Gastrocnemius medialis (tissue), 4 donors: ENCODE measurements around the gene TNS3.

Experiments used
- CTCF ChIP-seq, 5 experiments: fragments of 450-650 bp in 3 of 5; fragments of 200-600 bp in 2 of 5; sonication (generic) in 2 of 5; IDR thresholded peaks in 4 of 5; conservative IDR thresholded peaks in 1 of 5; 1 replicate in 4 of 5; 2 replicates in 1 of 5; pipeline ENCODE4 v1.5.1; 2016 to 2019; ENCODE audit warnings: antibody characterized with exemption in 5 of 5, mild to moderate bottlenecking in 3 of 5, moderate library complexity in 3 of 5
- POLR2A ChIP-seq, 2 donors: fragments of 450-650 bp; IDR thresholded peaks; one replicate each; pipeline ENCODE4 v1.6.1; 2017; ENCODE audit warnings: antibody characterized with exemption in 2 of 2, mild to moderate bottlenecking in 2 of 2, moderate library complexity in 2 of 2

- TF ChIP-seq CTCF (IDR thresholded peaks at IDR 0.05 in 4 of 5, conservative IDR thresholded peaks at IDR 0.05 in 1 of 5) (no peak), POLR2A (IDR thresholded peaks at IDR 0.05) (no peak)
These were observed 35.0 kb downstream of the TNS3 start for GRCh38 chr7:47546733-47547494.
